ENCODE measurements around the gene HIF1A.

DNA sequence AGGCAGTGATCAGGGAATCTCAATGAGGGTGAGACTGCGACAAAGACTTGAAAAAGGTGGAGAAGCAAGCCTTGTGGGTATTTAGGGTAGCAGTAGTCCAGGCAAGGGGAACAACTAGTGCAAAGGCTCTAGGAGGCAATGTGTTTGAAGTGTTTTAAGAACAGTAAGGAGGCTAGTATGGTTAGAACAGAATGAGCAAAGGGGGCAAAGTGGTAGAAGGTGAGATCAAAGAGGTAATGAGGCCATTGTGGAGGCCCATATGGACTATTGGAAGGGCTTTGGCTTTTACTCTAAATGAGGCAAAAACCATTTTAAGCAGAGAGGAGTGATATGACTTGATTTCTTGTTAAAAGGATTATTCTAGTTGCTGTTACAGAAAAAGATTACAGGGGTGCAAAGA is 16.8 kb downstream of the HIF1A start:
- TF ChIP-seq, protein P1, sequence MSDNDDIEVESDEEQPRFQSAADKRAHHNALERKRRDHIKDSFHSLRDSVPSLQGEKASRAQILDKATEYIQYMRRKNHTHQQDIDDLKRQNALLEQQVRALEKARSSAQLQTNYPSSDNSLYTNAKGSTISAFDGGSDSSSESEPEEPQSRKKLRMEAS (IDR thresholded peaks at IDR 0.05; ENCODE audit: insufficient read depth, insufficient read length): no peak
- TF ChIP-seq, protein P2, sequence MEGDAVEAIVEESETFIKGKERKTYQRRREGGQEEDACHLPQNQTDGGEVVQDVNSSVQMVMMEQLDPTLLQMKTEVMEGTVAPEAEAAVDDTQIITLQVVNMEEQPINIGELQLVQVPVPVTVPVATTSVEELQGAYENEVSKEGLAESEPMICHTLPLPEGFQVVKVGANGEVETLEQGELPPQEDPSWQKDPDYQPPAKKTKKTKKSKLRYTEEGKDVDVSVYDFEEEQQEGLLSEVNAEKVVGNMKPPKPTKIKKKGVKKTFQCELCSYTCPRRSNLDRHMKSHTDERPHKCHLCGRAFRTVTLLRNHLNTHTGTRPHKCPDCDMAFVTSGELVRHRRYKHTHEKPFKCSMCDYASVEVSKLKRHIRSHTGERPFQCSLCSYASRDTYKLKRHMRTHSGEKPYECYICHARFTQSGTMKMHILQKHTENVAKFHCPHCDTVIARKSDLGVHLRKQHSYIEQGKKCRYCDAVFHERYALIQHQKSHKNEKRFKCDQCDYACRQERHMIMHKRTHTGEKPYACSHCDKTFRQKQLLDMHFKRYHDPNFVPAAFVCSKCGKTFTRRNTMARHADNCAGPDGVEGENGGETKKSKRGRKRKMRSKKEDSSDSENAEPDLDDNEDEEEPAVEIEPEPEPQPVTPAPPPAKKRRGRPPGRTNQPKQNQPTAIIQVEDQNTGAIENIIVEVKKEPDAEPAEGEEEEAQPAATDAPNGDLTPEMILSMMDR (IDR thresholded peaks at IDR 0.05; ENCODE audit: extremely low read depth in 1 of 2, insufficient read depth in 1 of 2, low read depth in 1 of 2, low read length in 2 of 2): no peak
